ENCODE data around the gene VWA3A.

Gene VWA3A

GRCh38 chr16:22177968-22178930 is 85.9 kb downstream of the VWA3A start:
- DNase-seq (ENCODE audit: low read depth in 2 of 2, low spot score in 1 of 2), result no peak

- DNase-seq (ENCODE audit: low read depth in 2 of 2, low spot score in 1 of 2), result no peak
Observed at GRCh38 chr16:22181426-22181825, 89.1 kb downstream of the VWA3A start.

GRCh38 chr16:22181843-22182242 is 89.5 kb downstream of the VWA3A start:
- DNase-seq (ENCODE audit: low read depth in 2 of 2, low spot score in 1 of 2), result no peak

- no peak for DNase-seq (ENCODE audit: low read depth in 2 of 2, low spot score in 1 of 2)
Observed at GRCh38 chr16:22183335-22183734, 91.0 kb downstream of the VWA3A start.

- DNase-seq (ENCODE audit: low read depth in 2 of 2, low spot score in 1 of 2), result no peak
Observed at GRCh38 chr16:22183901-22184614, 91.7 kb downstream of the VWA3A start.

DNA sequence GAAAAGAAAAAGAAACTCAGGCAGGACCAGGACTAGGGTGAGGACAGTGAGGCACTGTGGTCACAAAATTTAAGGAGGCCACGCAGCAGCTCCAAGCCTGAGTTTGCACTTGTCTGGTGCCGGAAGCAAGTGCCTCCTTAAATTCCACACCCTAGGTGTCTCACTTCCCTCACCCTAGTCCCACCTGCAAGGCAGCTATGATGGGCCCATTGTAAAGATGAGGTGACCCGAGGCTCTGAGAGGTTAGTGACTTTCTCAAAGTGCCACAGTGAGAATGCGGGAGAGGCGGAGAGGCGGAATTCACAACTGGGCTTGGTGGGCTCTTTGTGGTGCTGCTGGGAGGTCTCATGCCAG is 92.3 kb downstream of the VWA3A start:
- DNase-seq (ENCODE audit: low read depth in 2 of 2, low spot score in 1 of 2), result no peak

DNA sequence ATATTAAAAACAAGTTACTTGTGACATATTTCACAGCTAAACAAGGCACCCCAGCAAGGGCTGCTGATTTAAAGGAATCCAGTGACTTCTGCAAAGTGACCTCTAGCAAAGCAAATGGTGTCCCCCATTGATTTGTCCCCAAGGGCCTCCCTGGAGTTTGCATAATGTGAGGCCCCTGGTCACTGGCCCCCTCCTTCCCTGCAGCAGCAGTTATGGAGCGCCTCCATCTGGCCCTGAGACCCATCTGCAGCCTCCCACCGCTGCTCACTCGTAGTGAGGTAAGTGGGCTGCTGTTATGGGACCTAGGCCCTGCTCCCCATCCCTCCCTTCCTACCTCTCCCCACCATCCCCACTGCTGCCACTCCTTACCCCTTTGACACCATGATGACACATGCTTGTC is 94.2 kb downstream of the VWA3A start:
- no peak for DNase-seq (ENCODE audit: low read depth in 2 of 2, low spot score in 1 of 2)

- DNase-seq (ENCODE audit: low read depth in 2 of 2, low spot score in 1 of 2), result no peak
Observed at GRCh38 chr16:22188267-22188594, 95.9 kb downstream of the VWA3A start.

DNA sequence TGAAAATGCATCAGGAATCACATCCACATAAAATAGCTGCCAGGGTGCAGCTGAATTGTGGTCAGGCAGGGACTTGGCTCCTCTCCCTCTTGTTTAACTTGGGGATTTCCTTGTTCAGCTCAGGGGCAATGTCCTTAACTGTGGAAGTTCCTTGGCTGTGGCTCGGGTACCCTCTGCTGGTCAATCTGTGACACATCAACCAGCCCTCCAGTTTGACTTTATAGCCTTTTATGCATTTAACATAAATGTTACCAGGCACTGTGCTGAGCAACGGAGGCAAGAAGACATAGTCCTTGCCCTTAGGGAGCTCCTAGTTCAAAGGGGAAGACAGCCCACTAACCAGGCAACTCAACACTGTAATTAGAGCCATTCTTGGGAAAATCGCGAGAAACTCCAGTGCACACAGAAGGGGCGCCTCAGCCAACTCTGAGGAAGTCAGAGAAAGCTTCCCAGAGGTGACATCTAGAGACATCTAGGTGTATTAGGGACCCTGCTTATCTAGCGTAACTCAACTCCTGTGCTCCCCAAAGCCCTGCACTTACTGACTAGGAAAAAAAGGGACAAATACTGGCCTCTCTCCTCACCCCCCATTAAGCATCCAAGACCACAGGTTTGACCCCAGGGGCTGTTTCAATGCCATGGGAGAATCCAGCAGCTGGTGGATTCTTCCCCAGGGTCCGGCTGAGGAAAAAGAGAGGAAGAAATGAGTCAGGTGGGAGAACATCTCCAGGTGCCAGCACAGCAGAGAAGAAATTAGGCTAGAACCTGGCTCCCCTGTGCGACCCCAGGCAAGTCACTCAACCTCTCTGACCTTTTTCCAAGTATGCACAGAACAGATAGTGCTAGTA is 96.5 kb downstream of the VWA3A start:
- DNase-seq (ENCODE audit: low read depth in 2 of 2, low spot score in 1 of 2), result peak; percentile 21 to 37

DNA sequence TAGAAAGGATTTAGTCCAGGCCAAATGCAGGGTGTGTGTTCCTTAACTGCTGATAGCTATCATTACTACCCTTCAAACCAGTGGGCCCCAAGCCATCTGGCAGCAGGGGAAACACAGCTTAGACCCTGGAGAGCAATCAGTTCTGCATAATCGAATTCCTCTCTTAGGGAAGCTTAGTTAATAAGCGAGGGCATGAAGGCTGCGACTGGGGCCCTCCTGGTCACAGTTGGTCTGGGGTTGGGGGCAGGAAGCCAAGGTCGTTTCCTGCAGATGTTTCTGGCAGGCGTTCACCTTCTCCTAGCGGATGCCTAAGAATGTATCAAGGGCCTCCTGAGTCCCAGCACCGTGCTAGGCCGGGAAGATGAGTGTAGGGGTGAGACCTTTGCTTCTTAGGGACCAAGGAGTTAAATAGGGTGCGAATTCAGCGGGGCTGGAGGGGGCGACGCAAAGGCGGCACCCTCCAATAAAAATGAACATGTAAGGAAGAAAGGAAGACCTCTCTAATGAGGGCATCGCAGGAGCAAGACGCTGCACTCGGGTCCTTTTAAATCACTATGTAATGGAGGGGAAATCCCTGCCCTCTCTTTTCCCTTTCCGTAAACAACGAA is 97.2 kb downstream of the VWA3A start:
- DNase-seq (ENCODE audit: low read depth in 2 of 2, low spot score in 1 of 2), result no peak

DNA sequence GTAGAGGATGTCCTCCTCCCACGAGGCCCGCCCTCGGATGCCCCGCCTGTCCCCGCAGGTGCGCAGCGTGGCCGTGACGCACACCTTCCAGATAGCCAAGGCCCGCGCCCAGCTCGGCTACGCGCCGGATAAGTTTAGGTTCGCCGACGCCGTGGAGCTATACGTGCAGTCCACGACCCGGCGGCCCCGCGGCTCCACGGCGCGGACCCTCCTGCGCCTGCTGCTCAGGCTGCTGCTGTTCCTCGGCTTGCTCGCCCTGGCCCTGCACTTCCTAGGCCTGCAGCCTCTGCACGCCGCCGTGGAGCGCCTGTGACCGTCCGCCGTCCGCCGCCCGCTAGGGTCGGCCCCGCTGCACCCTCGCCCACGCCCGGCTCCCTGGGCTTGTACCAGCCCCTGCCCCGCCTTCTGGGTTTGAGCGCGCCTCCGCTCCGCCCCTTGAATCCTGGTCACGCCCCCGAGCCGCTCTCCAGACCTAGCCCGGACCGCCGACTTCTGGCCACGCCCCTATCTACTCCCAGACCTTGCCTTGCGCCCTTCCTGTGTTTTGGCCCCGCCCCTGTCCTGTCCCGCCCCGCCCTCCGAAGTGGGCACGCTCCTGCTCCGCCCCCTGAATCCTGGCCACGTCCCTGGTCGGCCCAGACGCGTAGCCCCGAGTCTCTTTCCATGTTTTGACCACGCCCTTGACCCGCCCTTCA is 97.9 kb downstream of the VWA3A start:
- peak; percentile 85 to 87 for DNase-seq (ENCODE audit: low read depth in 2 of 2, low spot score in 1 of 2)

GRCh38 chr16:22190776-22191531 is 98.6 kb downstream of the VWA3A start:
- peak; percentile 98 to 100 for DNase-seq (ENCODE audit: low read depth in 2 of 2, low spot score in 1 of 2)

DNA sequence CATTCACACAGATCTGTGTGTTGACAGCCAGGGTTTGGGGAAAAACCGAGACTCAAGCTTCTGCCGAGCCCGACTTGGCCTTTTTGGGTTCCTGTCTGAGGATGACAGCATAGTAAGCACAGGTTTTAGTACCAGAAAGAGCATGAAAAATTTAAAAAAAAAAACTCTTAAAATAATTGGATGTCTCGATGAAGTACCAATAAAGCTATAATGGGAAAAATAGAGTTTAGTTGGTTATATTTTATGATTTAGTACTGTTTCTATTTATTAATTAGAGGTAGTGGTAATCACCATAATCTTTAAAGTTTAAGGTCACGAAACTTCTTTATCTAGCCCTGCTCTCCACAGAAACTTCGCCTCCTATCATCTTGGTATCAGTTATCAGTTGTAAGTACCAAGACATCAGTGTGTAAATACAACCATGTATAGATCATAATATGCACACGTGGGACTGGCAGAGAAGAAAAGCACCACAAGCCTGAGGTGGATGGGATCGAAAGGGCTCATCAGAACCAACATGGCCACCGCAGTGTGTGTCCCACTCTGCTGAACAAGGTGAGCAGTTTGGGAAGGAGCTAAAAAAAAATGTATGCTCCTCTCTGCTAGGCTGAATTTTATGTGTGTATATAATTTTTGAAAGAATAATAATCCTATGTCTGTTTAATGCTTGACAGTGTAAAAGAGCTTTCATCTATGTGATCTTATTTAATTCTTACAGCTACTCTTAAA is 99.4 kb downstream of the VWA3A start:
- no peak for DNase-seq (ENCODE audit: low read depth in 2 of 2, low spot score in 1 of 2)

GRCh38 chr16:22192261-22193062 is 100.1 kb downstream of the VWA3A start:
- peak; percentile 41 to 65 for DNase-seq (ENCODE audit: low read depth in 2 of 2, low spot score in 1 of 2)

DNA sequence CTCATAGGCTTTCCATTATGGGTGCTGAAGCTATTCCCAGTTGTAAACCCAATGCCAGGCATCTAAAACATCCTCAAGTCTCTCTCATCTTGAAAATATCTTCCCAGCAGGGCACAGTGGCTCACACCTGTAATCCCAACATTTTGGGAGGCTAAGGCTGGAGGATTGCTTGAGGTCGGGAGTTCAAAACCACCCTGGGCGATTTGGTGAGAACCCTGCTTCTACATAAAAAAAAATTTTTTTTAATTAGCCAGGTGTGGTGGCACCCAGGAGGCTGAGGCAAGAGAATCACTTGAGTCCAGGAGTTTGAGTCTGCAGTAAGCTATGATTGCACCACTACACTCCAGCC is 100.7 kb downstream of the VWA3A start:
- no peak for DNase-seq (ENCODE audit: low read depth in 2 of 2, low spot score in 1 of 2)

- no peak for DNase-seq (ENCODE audit: low read depth in 2 of 2, low spot score in 1 of 2)
Observed at GRCh38 chr16:22194707-22195444, 102.5 kb downstream of the VWA3A start.

DNA sequence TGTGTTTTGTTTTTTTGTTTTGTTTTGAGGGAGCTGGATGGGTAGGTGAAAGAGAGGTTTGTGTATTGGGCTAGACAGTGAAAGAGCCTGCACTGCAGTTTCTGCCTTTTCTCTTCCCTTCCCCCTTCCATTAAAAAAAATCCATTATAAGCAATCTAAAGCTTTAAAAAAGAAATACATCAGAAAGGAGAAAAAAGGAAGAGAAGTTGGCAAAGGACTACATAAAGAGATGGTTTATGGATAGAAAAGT is 103.0 kb downstream of the VWA3A start:
- DNase-seq (ENCODE audit: low read depth in 2 of 2, low spot score in 1 of 2), result no peak

Data from stimulated activated CD8-positive, alpha-beta memory T cell treated with anti-CD3 and anti-CD28 coated beads, Interleukin-4, amount 100 ng/mL, for 4 hours (primary cell).